HepG2 (cell line): Measurements from ENCODE around the gene EML2. TPM values are rescaled to one million over a fixed set of nuclear protein-coding genes. Genes with fewer than 3 reads are reported as not detected.
A peak's percentile ranks its signal among the peaks of the same experiment; 100 is the strongest.

ENCODE experiments used
- CEBPG ChIP-seq: IDR thresholded peaks from 2 replicates; pipeline ENCODE4 v1.6.1; 2016
- CERS6 ChIP-seq: sonication (generic); formaldehyde crosslinking; IDR thresholded peaks from 2 replicates; pipeline ENCODE4 v1.5.0; 2020; ENCODE audit warnings: missing genetic modification reagents
- HBP1 ChIP-seq: IDR thresholded peaks from 2 replicates; pipeline ENCODE4 v1.6.1; 2016; ENCODE audit warnings: low read depth, control low read depth
- HMGXB3 ChIP-seq: sonication (generic); formaldehyde crosslinking; IDR thresholded peaks from 2 replicates; pipeline ENCODE4 v1.4.0; 2020; ENCODE audit warnings: missing genetic modification reagents, borderline replicate concordance
- KLF15 ChIP-seq: sonication (generic); formaldehyde crosslinking; IDR thresholded peaks from 2 replicates; pipeline ENCODE4 v1.8.1; 2023; ENCODE audit warnings: borderline replicate concordance, mild to moderate bottlenecking, inconsistent platforms, missing genetic modification reagents, mixed read lengths
- NFYB ChIP-seq: sonication (generic); formaldehyde crosslinking; IDR thresholded peaks from 2 replicates; pipeline ENCODE4 v1.4.0; 2020; ENCODE audit warnings: missing genetic modification reagents
- PITX1 ChIP-seq: sonication (generic); formaldehyde crosslinking; IDR thresholded peaks from 2 replicates; pipeline ENCODE4 v1.5.1; 2020; ENCODE audit warnings: mild to moderate bottlenecking, missing genetic modification reagents
- RCOR2 ChIP-seq: IDR thresholded peaks from 2 replicates; pipeline ENCODE4 v1.6.1; 2016; ENCODE audit warnings: missing biosample characterization, missing genetic modification reagents
- SIX4 ChIP-seq: sonication (generic); formaldehyde crosslinking; IDR thresholded peaks from 2 replicates; pipeline ENCODE4 v1.4.0; 2020; ENCODE audit warnings: missing genetic modification reagents
- SMAD1 ChIP-seq: sonication (generic); formaldehyde crosslinking; IDR thresholded peaks from 2 replicates; pipeline ENCODE4 v1.4.0; 2020; ENCODE audit warnings: missing genetic modification reagents, low read depth, mild to moderate bottlenecking, borderline replicate concordance
- SMAD3 ChIP-seq: sonication (generic); formaldehyde crosslinking; IDR thresholded peaks from 2 replicates; pipeline ENCODE4 v1.4.0; 2020; ENCODE audit warnings: missing genetic modification reagents
- ZBED4 ChIP-seq: sonication (generic); formaldehyde crosslinking; IDR thresholded peaks from 2 replicates; pipeline ENCODE4 v1.4.0; 2020; ENCODE audit warnings: missing genetic modification reagents, borderline replicate concordance
- ZEB1 ChIP-seq: IDR thresholded peaks from 2 replicates; pipeline ENCODE4 v1.6.1; 2012; ENCODE audit warnings: mild to moderate bottlenecking, low read depth, inconsistent platforms; ENCODE audit not compliant: insufficient replicate concordance
- ZNF282 ChIP-seq: fragments of 450-650 bp; IDR thresholded peaks from 2 replicates; pipeline ENCODE4 v1.6.1; 2018; ENCODE audit not compliant: partially characterized antibody
- ZNF414 ChIP-seq: sonication (generic); formaldehyde crosslinking; IDR thresholded peaks from 2 replicates; pipeline ENCODE4 v1.5.0; 2020; ENCODE audit warnings: missing genetic modification reagents
- ZNF451 ChIP-seq: sonication (generic); formaldehyde crosslinking; IDR thresholded peaks from 2 replicates; pipeline ENCODE4 v1.5.0; 2020; ENCODE audit warnings: mild to moderate bottlenecking, missing genetic modification reagents
- ZNF724P ChIP-seq: sonication (generic); formaldehyde crosslinking; IDR thresholded peaks from 2 replicates; pipeline ENCODE4 v1.8.0; 2022; ENCODE audit warnings: missing genetic modification reagents, borderline replicate concordance
- ZSCAN22 ChIP-seq: sonication (generic); formaldehyde crosslinking; IDR thresholded peaks from 2 replicates; pipeline ENCODE4 v1.4.0; 2020; ENCODE audit warnings: mild to moderate bottlenecking, missing genetic modification reagents
- polyA plus RNA-seq, 8 experiments: library from polyadenylated mRNA; depleted of rRNA in 3 of 8; stranded (reverse) in 7 of 8; unstranded in 1 of 8; fragments of >200 nt; fragmentation: Illumina TruSeq in 4 of 8; extraction: Trizol in 4 of 8; gene quantifications; 2 replicates each; pipeline versions ENCODE4 v1.2.1 to v1.2.3, GENCODE V29; 2011 to 2016; ENCODE audit warnings: low read depth in 4 of 8, missing spikeins in 1 of 8, mixed read lengths in 1 of 8; ENCODE audit not compliant: insufficient read depth in 1 of 8
- total RNA-seq, 5 experiments: library from RNA; depleted of rRNA; stranded (reverse); fragments of >200 nt; fragmentation: Illumina TruSeq; extraction: Trizol; gene quantifications; 2 replicates each; pipeline ENCODE4 v1.2.3, GENCODE V29; 2016; ENCODE audit warnings: low read depth in 1 of 5

The EML2 gene
- total and polyA plus RNA-seq, 2 of the 13 experiments (the other 11 are each of a cell fraction or from before 2014, with no cell fraction given): 7.3 to 12.9 TPM

GRCh38 chr19:45657520-45658167 lies 18.4 kb upstream of the EML2 start (continued):
- TF ChIP-seq CERS6: no peak
- no peak for TF ChIP-seq ZNF451
- TF ChIP-seq ZSCAN22: no peak
- TF ChIP-seq ZEB1: no peak
- TF ChIP-seq HBP1 (CRISPR knock-in tag): no peak
- peak; percentile 57; the same call in 1 of the 2 replicates for TF ChIP-seq PITX1 (CRISPR knock-in tag)
- no peak for TF ChIP-seq ZNF282
- TF ChIP-seq SMAD1 (CRISPR knock-in tag): no peak
- TF ChIP-seq HMGXB3 (CRISPR knock-in tag): no peak
- no peak for TF ChIP-seq CEBPG
- no peak for TF ChIP-seq ZNF724P (CRISPR knock-in tag)
- no peak for TF ChIP-seq ZBED4
- no peak for TF ChIP-seq RCOR2
- no peak for TF ChIP-seq ZNF414 (CRISPR knock-in tag)
- TF ChIP-seq NFYB (CRISPR knock-in tag): no peak
- TF ChIP-seq KLF15 (CRISPR knock-in tag): no peak
- TF ChIP-seq SMAD3: no peak
- no peak for TF ChIP-seq SIX4
